ENCODE data around the gene FBXW7. TPM values are rescaled to one million over a fixed set of nuclear protein-coding genes. Genes with fewer than 3 reads are reported as not detected.

The FBXW7 gene
- total RNA-seq, 3 donors from 2014 or later, result 38.5 to 48.6 (median 39.4) TPM

- TF ChIP-seq, protein P1, sequence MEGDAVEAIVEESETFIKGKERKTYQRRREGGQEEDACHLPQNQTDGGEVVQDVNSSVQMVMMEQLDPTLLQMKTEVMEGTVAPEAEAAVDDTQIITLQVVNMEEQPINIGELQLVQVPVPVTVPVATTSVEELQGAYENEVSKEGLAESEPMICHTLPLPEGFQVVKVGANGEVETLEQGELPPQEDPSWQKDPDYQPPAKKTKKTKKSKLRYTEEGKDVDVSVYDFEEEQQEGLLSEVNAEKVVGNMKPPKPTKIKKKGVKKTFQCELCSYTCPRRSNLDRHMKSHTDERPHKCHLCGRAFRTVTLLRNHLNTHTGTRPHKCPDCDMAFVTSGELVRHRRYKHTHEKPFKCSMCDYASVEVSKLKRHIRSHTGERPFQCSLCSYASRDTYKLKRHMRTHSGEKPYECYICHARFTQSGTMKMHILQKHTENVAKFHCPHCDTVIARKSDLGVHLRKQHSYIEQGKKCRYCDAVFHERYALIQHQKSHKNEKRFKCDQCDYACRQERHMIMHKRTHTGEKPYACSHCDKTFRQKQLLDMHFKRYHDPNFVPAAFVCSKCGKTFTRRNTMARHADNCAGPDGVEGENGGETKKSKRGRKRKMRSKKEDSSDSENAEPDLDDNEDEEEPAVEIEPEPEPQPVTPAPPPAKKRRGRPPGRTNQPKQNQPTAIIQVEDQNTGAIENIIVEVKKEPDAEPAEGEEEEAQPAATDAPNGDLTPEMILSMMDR (IDR thresholded peaks at IDR 0.05), result no peak
- ATAC-seq (no peak), DNase-seq (no peak)
- Histone ChIP-seq H3K4me3 (no peak overlapping the region), H3K9me3 (no peaks in the 10 kb centered on the region), H3K4me1 (ENCODE audit: low read depth) (no peaks in the 10 kb centered on the region), H3K36me3 (ENCODE audit: low read depth) (no peaks in the 10 kb centered on the region)
- intact Hi-C loops (cut with DNase I, micrococcal nuclease), result no loop called here
Observed at GRCh38 chr4:152578670-152579069, 42.8 kb upstream of the FBXW7 start.

DNA sequence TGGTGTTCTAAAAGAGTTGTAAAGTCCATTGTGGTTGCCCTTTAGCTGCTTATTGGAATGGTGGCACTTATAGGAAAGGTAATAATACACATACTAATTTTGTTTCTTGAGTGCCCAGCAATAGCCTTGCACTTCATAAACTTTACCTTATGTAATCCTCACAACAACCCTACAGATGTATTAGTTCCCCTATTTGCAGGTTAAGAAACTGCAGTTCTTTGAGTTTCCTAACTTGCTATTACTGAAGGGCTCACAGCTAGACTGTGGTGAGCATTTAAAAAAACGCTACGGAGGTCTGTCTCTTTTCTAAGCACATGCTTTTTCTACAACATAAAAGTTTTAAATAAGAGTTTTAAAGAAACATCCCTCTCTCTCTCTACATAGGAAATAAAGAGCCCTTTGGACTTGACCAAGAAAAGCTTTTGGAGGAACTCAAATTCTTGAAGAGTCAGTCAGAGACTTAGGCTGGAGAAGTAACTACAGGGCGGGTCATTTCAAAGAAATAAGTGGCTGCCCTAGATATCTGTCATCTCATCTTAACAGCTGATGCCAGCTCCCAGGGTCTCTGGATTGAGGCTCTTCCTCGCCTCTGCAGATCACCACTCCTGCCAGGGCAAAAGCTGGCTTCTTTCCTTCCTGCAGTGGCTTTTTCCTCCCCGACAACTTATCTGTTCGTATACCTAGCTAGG, 42.0 kb upstream of the FBXW7 start:
- DNase-seq (no peak), ATAC-seq (no peak)
- no peaks in the 10 kb centered on the region for H3K4me1 ChIP-seq (ENCODE audit: low read depth)
- intact Hi-C loops (cut with DNase I, micrococcal nuclease), result no loop called here
- no peaks in the 10 kb centered on the region for H3K9me3 ChIP-seq
- H3K36me3 ChIP-seq (ENCODE audit: low read depth), result no peaks in the 10 kb centered on the region
- TF ChIP-seq, protein P1 (IDR thresholded peaks at IDR 0.05), result no peak
- no peak overlapping the region for H3K4me3 ChIP-seq

DNA sequence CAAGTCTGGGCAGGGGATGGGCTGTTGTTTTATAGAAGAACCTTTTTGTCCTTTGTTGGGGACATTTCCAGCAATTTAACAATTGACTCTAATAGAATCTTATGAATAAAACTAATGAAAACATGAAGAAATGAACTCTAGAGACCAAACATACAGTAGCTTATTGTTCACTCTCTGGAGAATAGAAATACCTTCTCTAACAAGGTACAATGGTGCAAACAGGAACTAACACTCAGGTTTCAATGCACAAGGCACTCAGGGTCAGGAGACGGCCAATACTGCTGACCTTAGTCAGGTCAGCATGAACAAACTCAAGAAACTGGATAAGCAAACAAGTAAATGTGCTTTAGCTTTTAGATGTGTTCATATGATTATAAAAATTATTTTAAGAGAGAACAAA, 39.6 kb upstream of the FBXW7 start:
- no peaks in the 10 kb centered on the region for H3K9me3 ChIP-seq
- intact Hi-C loops (cut with DNase I, micrococcal nuclease), result no loop called here
- ATAC-seq, result no peak
- H3K4me3 ChIP-seq, result no peak overlapping the region
- DNase-seq, result no peak
- no peaks in the 10 kb centered on the region for H3K36me3 ChIP-seq (ENCODE audit: low read depth)
- no peaks in the 10 kb centered on the region for H3K4me1 ChIP-seq (ENCODE audit: low read depth)
- TF ChIP-seq, protein P1 (IDR thresholded peaks at IDR 0.05), result no peak

DNA sequence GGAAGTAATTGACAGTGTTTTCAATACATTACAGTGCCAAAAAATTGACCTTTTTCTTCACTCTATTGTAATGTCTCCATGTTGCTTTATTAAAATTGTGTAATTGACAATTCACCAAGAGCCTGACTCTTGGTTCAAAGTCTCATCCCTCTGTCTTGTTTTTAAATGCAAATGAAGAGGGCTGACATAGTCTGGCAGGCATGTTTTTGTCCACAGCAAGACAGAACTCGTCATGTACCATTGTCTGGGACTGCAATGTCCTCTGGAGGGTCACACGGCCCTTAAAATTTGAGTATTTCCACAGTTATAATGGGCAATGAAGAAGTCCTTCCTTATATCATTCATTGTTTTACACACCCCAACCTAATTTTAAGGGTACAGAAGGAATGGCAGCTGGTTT, 38.0 kb upstream of the FBXW7 start:
- Histone ChIP-seq H3K4me3 (no peak overlapping the region), H3K4me1 (ENCODE audit: low read depth) (no peaks in the 10 kb centered on the region), H3K36me3 (ENCODE audit: low read depth) (no peaks in the 10 kb centered on the region), H3K9me3 (no peaks in the 10 kb centered on the region)
- TF ChIP-seq, protein P1 (IDR thresholded peaks at IDR 0.05), result no peak
- DNase-seq, result no peak
- no peak for ATAC-seq
- intact Hi-C loops (cut with DNase I, micrococcal nuclease), result no loop called here

DNA sequence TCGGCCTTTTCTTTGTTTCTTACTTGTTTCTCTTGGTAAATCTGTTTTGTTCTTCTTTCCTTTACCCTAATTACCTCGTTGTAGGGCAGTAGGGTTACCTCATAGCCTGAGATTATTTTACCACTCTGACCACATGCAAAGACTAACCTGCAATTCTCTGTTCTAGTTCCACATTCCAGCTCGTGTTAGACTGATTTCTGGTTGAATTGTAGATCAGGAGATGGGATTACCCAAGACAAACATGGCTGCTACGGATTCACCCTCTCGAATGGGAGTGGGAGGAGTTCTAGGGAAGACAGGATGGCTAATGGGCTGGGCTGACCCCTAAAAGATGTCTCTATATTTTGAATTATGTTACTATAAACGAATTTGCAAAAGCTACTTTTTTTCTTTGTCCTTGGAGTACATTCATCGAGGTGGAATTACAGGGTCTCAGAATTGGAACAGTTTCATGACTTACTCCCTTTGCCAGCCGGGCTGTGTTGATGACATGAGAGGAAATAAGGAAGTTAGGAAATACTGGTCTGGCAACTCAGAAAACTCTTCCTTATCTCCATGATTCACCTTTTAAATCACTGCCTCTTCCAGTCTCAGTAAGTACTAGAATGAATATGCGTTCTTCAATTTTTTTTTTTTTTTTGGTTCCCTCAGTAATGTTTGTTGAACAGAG, 36.7 kb upstream of the FBXW7 start:
- Histone ChIP-seq H3K36me3 (ENCODE audit: low read depth) (no peaks in the 10 kb centered on the region), H3K4me3 (no peak overlapping the region), H3K9me3 (no peaks in the 10 kb centered on the region), H3K4me1 (ENCODE audit: low read depth) (no peaks in the 10 kb centered on the region)
- intact Hi-C loops (cut with DNase I, micrococcal nuclease), result no loop called here
- peak; percentile 98 for ATAC-seq
- DNase-seq, result peak in 1 of 3 donors; percentile 29
- TF ChIP-seq, protein P1 (IDR thresholded peaks at IDR 0.05), result no peak

All from mucosa of descending colon (tissue), 3 donors.